Endothelial cell of umbilical vein (primary cell): ENCODE results near the gene OLAH. TPM values are rescaled to one million over a fixed set of nuclear protein-coding genes. Genes with fewer than 3 reads are reported as not detected.

Source experiments
- BruUV-seq: library from RNA; stranded (reverse); fragments of 400-500 nt; replicated peaks from 2 replicates; lab custom pipeline; 2021; lab: Mats Ljungman, UMichigan
- CTCF ChIA-PET: fragments of 300-600, 350-600 bp; sonication (Branson Sonifier 250); formaldehyde crosslinking; loops from one replicate; lab custom pipeline; 2021; ENCODE audit warnings: antibody characterized with exemption, inconsistent platforms; lab: Charles Lee
- POLR2A ChIA-PET: fragments of 300-600, 350-600 bp; sonication (Branson Sonifier 250); formaldehyde crosslinking; loops from one replicate; lab custom pipeline; 2021; ENCODE audit warnings: antibody characterized with exemption, inconsistent platforms; lab: Charles Lee
- DNase-seq: peaks from one replicate; pipeline ENCODE4 v3.0.0-alpha.2; 2011; ENCODE audit warnings: low read depth, low spot score
- FAIRE-seq: peaks from 2 replicates; lab custom pipeline; 2011; peaks lifted over from hg19 to GRCh38; lab: Jason Lieb, UNC
- H2AFZ ChIP-seq: 2 replicates; pipeline ENCODE4 v1.6.0; 2012; ENCODE audit warnings: low read depth, low read length, control low read depth, inconsistent platforms
- H3K27ac ChIP-seq: 2 replicates; pipeline ENCODE4 v1.5.1; 2011; ENCODE audit warnings: low read depth, mild to moderate bottlenecking, control low read depth, low read length, moderate library complexity; ENCODE audit not compliant: insufficient read depth
- H3K27me3 ChIP-seq, 2 experiments: 2 replicates each; pipeline versions ENCODE4 v1.6.0 to v1.6.1; 2011; ENCODE audit warnings: low read length in 2 of 2, mixed read lengths in 1 of 2; ENCODE audit not compliant: control insufficient read depth in 2 of 2, insufficient read depth in 2 of 2
- H3K36me3 ChIP-seq, 2 experiments: 2 replicates in 1 of 2; 3 replicates in 1 of 2; pipeline ENCODE4 v1.5.1; 2011; ENCODE audit warnings: low read length in 2 of 2, mild to moderate bottlenecking in 1 of 2, moderate library complexity in 1 of 2; ENCODE audit not compliant: control insufficient read depth in 2 of 2, insufficient read depth in 2 of 2; ENCODE audit errors: extremely low read depth in 1 of 2
- H3K4me1 ChIP-seq: 3 replicates; pipeline ENCODE4 v1.5.1; 2011; ENCODE audit warnings: mild to moderate bottlenecking, low read length; ENCODE audit not compliant: control insufficient read depth, insufficient read depth; ENCODE audit errors: extremely low read depth
- H3K4me2 ChIP-seq: 2 replicates; pipeline ENCODE4 v1.6.1; 2011; ENCODE audit warnings: low read length, control low read depth, mixed read lengths; ENCODE audit not compliant: insufficient read depth
- H3K4me3 ChIP-seq, 3 experiments: fragments of 200-600 bp in 1 of 3; sonication (generic), shearing (Covaris generic) in 1 of 3; replicated peaks in 1 of 3; 2 replicates each; pipeline ENCODE4 v1.5.1; 2011 to 2016; ENCODE audit warnings: control low read depth in 3 of 3, low read length in 3 of 3, mild to moderate bottlenecking in 2 of 3, inconsistent platforms in 1 of 3, low read depth in 1 of 3, moderate library complexity in 1 of 3; ENCODE audit not compliant: insufficient read depth in 1 of 3
- H3K79me2 ChIP-seq: 2 replicates; pipeline ENCODE4 v1.6.0; 2012; ENCODE audit warnings: low read length, inconsistent platforms; ENCODE audit not compliant: control insufficient read depth, insufficient read depth
- H3K9ac ChIP-seq: replicated peaks from 2 replicates; pipeline ENCODE3; 2011; ENCODE audit warnings: low read length, control low read depth; ENCODE audit not compliant: insufficient read depth; ENCODE audit errors: extremely low read depth
- H3K9me1 ChIP-seq: replicated peaks from 3 replicates; pipeline ENCODE4 v1.6.0; 2011; ENCODE audit warnings: mild to moderate bottlenecking, low read length; ENCODE audit not compliant: control insufficient read depth, insufficient read depth; ENCODE audit errors: extremely low read depth
- H3K9me3 ChIP-seq: replicated peaks from 2 replicates; pipeline ENCODE4 v1.5.1; 2012; ENCODE audit warnings: low read length, inconsistent platforms; ENCODE audit not compliant: control insufficient read depth, insufficient read depth
- H4K20me1 ChIP-seq: replicated peaks from 2 replicates; pipeline ENCODE3; 2011; ENCODE audit warnings: mild to moderate bottlenecking, low read length; ENCODE audit not compliant: control insufficient read depth, insufficient read depth; ENCODE audit errors: extremely low read depth
- CTCF ChIP-seq, 2 donors: IDR thresholded peaks; 1 replicate in 1 of 2; 2 replicates in 1 of 2; pipeline ENCODE4 v1.5.1; 2011; ENCODE audit warnings: low read length in 2 of 2, mild to moderate bottlenecking in 2 of 2, moderate library complexity in 2 of 2, control low read depth in 1 of 2, inconsistent platforms in 1 of 2, low read depth in 1 of 2; ENCODE audit not compliant: insufficient read depth in 1 of 2; ENCODE audit errors: extremely low read depth in 1 of 2
- EZH2 ChIP-seq: IDR thresholded peaks from 2 replicates; pipeline ENCODE4 v1.6.1; 2012; ENCODE audit warnings: borderline replicate concordance, low read depth, mild to moderate bottlenecking, moderate library complexity, low read length, inconsistent platforms; ENCODE audit not compliant: severe bottlenecking
- FOS ChIP-seq: IDR thresholded peaks from 2 replicates; pipeline ENCODE4 v1.6.1; 2011; ENCODE audit warnings: mild to moderate bottlenecking, low read length, moderate library complexity, borderline replicate concordance; ENCODE audit not compliant: insufficient read depth
- GATA2 ChIP-seq: IDR thresholded peaks from 2 replicates; pipeline ENCODE4 v1.7.0; 2011; ENCODE audit warnings: low read depth, mild to moderate bottlenecking, moderate library complexity, mixed read lengths, low read length; ENCODE audit not compliant: insufficient read length, insufficient read depth
- JUN ChIP-seq: IDR thresholded peaks from 2 replicates; pipeline ENCODE4 v1.6.1; 2011; ENCODE audit warnings: borderline replicate concordance, low read depth; ENCODE audit not compliant: insufficient read length, insufficient read depth
- MAX ChIP-seq: IDR thresholded peaks from 2 replicates; pipeline ENCODE4 v1.6.1; 2011; ENCODE audit not compliant: insufficient read depth, insufficient read length
- MYC ChIP-seq: IDR thresholded peaks from one replicate; pipeline ENCODE4 v1.6.1; 2011; ENCODE audit warnings: mild to moderate bottlenecking, low read depth, low read length
- POLR2A ChIP-seq: IDR thresholded peaks from 2 replicates; pipeline ENCODE4 v1.6.1; 2012; ENCODE audit warnings: low read depth, mild to moderate bottlenecking, control low read depth, low read length
- POLR2AphosphoS5 ChIP-seq: IDR thresholded peaks from 2 replicates; pipeline ENCODE4 v1.6.1; 2012; ENCODE audit warnings: low read depth, mild to moderate bottlenecking, control low read depth, low read length, moderate library complexity; ENCODE audit not compliant: insufficient read depth
- dilution Hi-C: fragments of 300-500 bp; cut with MboI; formaldehyde crosslinking; loops from one replicate; pipeline ENCODE4 v1.15.0; 2019; ENCODE audit warnings: low sequenced_read_pairs; ENCODE audit not compliant: extremely low pct_ligation_motif_present
- intact Hi-C: fragments of 100-400 bp; cut with micrococcal nuclease; formaldehyde crosslinking; loops from one replicate; pipeline ENCODE4 v1.10.0; 2022
- polyA plus RNA-seq, 4 experiments: library from polyadenylated mRNA; depleted of rRNA in 3 of 4; stranded (reverse) in 3 of 4; unstranded in 1 of 4; fragments of >200 nt; gene quantifications; 2 replicates each; pipeline versions ENCODE4 v1.2.1 to v1.2.3, GENCODE V29; 2011 to 2012; ENCODE audit warnings: missing spikeins in 1 of 4
- total RNA-seq: library from RNA; stranded (reverse); gene quantifications from 2 replicates; pipeline ENCODE4 v1.2.3, GENCODE V29; 2021

OLAH gene
- total and polyA plus RNA-seq, 2 donors (not counting 3 experiments of a cell fraction or from before 2014, with no cell fraction given), result 0.26 to 0.51 TPM

GRCh38 chr10:15091418-15091817, 47.7 kb downstream of the OLAH start:
- no peak overlapping the region for H3K9ac ChIP-seq
- ChIA-PET CTCF (no interaction called here), POLR2A (no interaction called here)
- FAIRE-seq (no peak), DNase-seq (no peak)
- no TSS peak for BruUV-seq
- H3K4me3 ChIP-seq, result no peak overlapping the region
- H4K20me1 ChIP-seq, result no peaks in the 10 kb centered on the region
- intact Hi-C loops (no loop called here), dilution Hi-C loops (no loop called here)
- no peak overlapping the region for H3K4me2 ChIP-seq
- H3K27me3 ChIP-seq, result no peaks in the 10 kb centered on the region
- no peak overlapping the region for H3K27ac ChIP-seq
- no peaks in the 10 kb centered on the region for H3K79me2 ChIP-seq
- no peak overlapping the region for H2AFZ ChIP-seq
- peaks cover 3% of the 10 kb centered on the region for H3K4me1 ChIP-seq
- no peak for TF ChIP-seq GATA2
- no peak for TF ChIP-seq MYC
- no peaks in the 10 kb centered on the region for H3K9me3 ChIP-seq
- no peaks in the 10 kb centered on the region for H3K36me3 ChIP-seq
- H3K9me1 ChIP-seq, result no peaks in the 10 kb centered on the region

- no peaks in the 10 kb centered on the region for H3K27me3 ChIP-seq
- no peak overlapping the region for H3K4me2 ChIP-seq
- CTCF ChIA-PET, result no interaction called here
- H3K9me3 ChIP-seq, result no peaks in the 10 kb centered on the region
- POLR2A ChIA-PET, result no interaction called here
- no peaks in the 10 kb centered on the region for H3K9me1 ChIP-seq
- TF ChIP-seq MAX (no peak), MYC (no peak), EZH2 (no peak), GATA2 (no peak), POLR2A (no peak), CTCF (IDR thresholded peaks at IDR 0.05; ENCODE audit: extremely low read depth in 1 of 2, insufficient read depth in 1 of 2, low read depth in 1 of 2, low read length in 2 of 2) (no peak), FOS (no peak), POLR2AphosphoS5 (no peak), JUN (no peak)
- H2AFZ ChIP-seq, result no peak overlapping the region
- no peak overlapping the region for H3K9ac ChIP-seq
- no peaks in the 10 kb centered on the region for H4K20me1 ChIP-seq
- intact Hi-C loops, result no loop called here
- no peaks in the 10 kb centered on the region for H3K36me3 ChIP-seq
- H3K4me3 ChIP-seq, result no peak overlapping the region
- no peak overlapping the region for H3K27ac ChIP-seq
- BruUV-seq, result no TSS peak
- FAIRE-seq, result no peak
- dilution Hi-C loops, result no loop called here
- no peaks in the 10 kb centered on the region for H3K79me2 ChIP-seq
- peaks cover 5% of the 10 kb centered on the region for H3K4me1 ChIP-seq
- no peak for DNase-seq
These were observed 49.2 kb downstream of the OLAH start for GRCh38 chr10:15092855-15093408.
